ENCODE results near the gene SATB1. TPM values are rescaled to one million over a fixed set of nuclear protein-coding genes. Genes with fewer than 3 reads are reported as not detected.

Gene SATB1
- total and polyA plus RNA-seq, 7 experiments from 2014 or later, result 258 to 482 (median 395) TPM

DNA sequence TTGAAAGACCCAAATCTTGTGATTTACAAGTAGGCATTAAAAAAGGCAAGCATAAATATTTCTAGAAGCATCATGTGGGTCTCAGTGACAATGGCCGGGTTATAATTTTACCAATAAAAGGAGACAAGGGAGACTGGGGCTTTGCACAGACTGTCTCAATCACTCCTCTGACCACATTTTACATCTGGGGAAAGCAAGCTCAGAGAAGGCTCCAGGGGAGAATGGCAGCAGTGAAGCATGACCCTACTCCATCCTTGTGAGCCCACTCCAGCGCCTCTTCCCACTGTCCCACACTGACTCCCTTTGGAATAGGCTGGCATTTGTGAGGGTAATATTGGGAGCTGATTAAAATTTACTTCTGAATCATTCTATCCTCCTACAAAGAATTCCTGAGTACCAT, 61.8 kb downstream of the SATB1 start:
- no peaks in the 10 kb centered on the region for H3K9me3 ChIP-seq (ENCODE audit: control insufficient read depth in 2 of 3, low read length in 3 of 3)
- Mint-ChIP-seq H3K9me3 (peaks cover 0 to 1% (median 0%) of the 10 kb centered on the region in 11 donors), H3K36me3 (peaks cover 35 to 65% (median 52%) of the 10 kb centered on the region in 5 donors), H3K27me3 (no peaks in the 10 kb centered on the region), H3K4me1 (peaks cover 30 to 96% (median 85%) of the 10 kb centered on the region in 7 donors), H3K27ac (peak overlapping the region; percentile 17 to 88 (median 73)), H3K4me3 (peak overlapping the region in 1 of 10 donors; percentile 15)
- ChIA-PET CTCF (no interaction called here), POLR2A (no interaction called here)
- ATAC-seq (no peak), DNase-seq (no peak)
- no peak overlapping the region for H3K4me3 ChIP-seq (ENCODE audit: low read length)
- peaks cover 0 to 25% (median 22%) of the 10 kb centered on the region in 3 experiments for H3K36me3 ChIP-seq (ENCODE audit: control insufficient read depth in 2 of 3, insufficient read depth in 3 of 3, low read length in 3 of 3)
- no peaks in the 10 kb centered on the region for H3K27me3 ChIP-seq (ENCODE audit: control insufficient read depth in 2 of 2, insufficient read depth in 2 of 2, low read length in 2 of 2)
- H3K27ac ChIP-seq (ENCODE audit: low read depth, low read length), result no peak overlapping the region
- peaks cover 0 to 11% of the 10 kb centered on the region in 2 donors for H3K4me1 ChIP-seq (ENCODE audit: control insufficient read depth in 2 of 2, insufficient read depth in 2 of 2, low read length in 2 of 2)
- intact Hi-C loops (cut with micrococcal nuclease), result no loop called here

DNA sequence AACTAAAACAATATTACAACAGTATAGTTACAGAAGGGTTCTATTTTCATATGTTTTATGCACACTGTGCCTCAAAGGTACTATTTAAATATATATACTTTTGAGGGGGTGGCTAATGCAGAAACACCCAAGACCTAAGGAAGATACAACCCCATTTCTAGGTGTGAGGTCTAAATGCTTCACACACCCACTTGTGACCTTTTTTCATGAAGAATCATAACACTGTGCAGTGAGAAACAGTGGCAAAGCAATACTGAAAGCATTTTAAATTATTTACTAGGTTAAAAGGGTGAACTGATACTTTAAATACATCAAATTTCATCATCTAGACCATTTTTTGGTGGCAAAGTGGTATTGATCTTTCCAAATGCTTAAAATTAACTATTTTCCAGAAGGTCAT, 67.4 kb downstream of the SATB1 start:
- no peak overlapping the region for H3K4me3 ChIP-seq (ENCODE audit: low read length)
- intact Hi-C loops (cut with micrococcal nuclease), result no loop called here
- Mint-ChIP-seq H3K9me3 (no peaks in the 10 kb centered on the region), H3K4me1 (peaks cover 16 to 95% (median 73%) of the 10 kb centered on the region in 7 donors), H3K36me3 (peaks cover 19 to 52% (median 33%) of the 10 kb centered on the region in 5 donors), H3K4me3 (no peak overlapping the region), H3K27me3 (no peaks in the 10 kb centered on the region), H3K27ac (peak overlapping the region; percentile 2 to 83 (median 57))
- ATAC-seq (no peak), DNase-seq (no peak)
- POLR2A ChIA-PET, result interaction anchor here (1.1 kb wide), 1 partner anchor 14 kb away, joined by 3 read pairs; no protein-coding TSS in a partner anchor
- CTCF ChIA-PET, result no interaction called here
- no peaks in the 10 kb centered on the region for H3K9me3 ChIP-seq (ENCODE audit: control insufficient read depth in 2 of 3, low read length in 3 of 3)
- peaks cover 0 to 6% of the 10 kb centered on the region in 2 donors for H3K4me1 ChIP-seq (ENCODE audit: control insufficient read depth in 2 of 2, insufficient read depth in 2 of 2, low read length in 2 of 2)
- no peak overlapping the region for H3K27ac ChIP-seq (ENCODE audit: low read depth, low read length)
- H3K36me3 ChIP-seq (ENCODE audit: control insufficient read depth in 2 of 3, insufficient read depth in 3 of 3, low read length in 3 of 3), result peaks cover 0 to 15% (median 10%) of the 10 kb centered on the region in 3 experiments
- no peaks in the 10 kb centered on the region for H3K27me3 ChIP-seq (ENCODE audit: control insufficient read depth in 2 of 2, insufficient read depth in 2 of 2, low read length in 2 of 2)

DNA sequence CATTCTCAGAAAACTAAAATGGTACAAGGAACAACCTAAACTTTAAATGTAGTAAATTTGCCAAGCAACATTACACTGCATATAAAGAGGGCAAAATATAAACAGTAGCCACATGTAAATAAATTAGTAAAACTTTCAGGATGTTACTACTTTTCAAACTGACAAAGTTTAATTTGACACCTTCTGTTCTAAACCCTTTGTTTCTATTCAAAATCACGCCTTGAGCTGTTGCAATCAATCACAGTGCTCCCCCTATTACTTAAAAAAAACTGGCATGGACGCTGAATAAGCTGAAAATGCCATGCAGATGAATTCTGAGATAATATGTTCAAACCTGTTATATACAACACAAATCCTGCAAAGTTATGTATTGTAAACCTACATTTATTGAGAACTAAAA, 69.3 kb downstream of the SATB1 start:
- ChIA-PET CTCF (no interaction called here), POLR2A (no interaction called here)
- ATAC-seq (no peak), DNase-seq (no peak)
- intact Hi-C loops (cut with micrococcal nuclease), result loop anchor here in 1 of 2 donors (1.0 to 2.0 kb wide), 2 partner anchors 9 to 15 kb away; no protein-coding TSS in a partner anchor
- no peak overlapping the region for H3K4me3 ChIP-seq (ENCODE audit: low read length)
- H3K4me1 Mint-ChIP-seq, result peaks cover 13 to 95% (median 78%) of the 10 kb centered on the region in 7 donors
- no peaks in the 10 kb centered on the region for H3K27me3 ChIP-seq (ENCODE audit: control insufficient read depth in 2 of 2, insufficient read depth in 2 of 2, low read length in 2 of 2)
- H3K27ac ChIP-seq (ENCODE audit: low read depth, low read length), result peak overlapping the region; percentile 10
- H3K4me1 ChIP-seq (ENCODE audit: control insufficient read depth in 2 of 2, insufficient read depth in 2 of 2, low read length in 2 of 2), result peaks cover 0 to 6% of the 10 kb centered on the region in 2 donors
- H3K36me3 ChIP-seq (ENCODE audit: control insufficient read depth in 2 of 3, insufficient read depth in 3 of 3, low read length in 3 of 3), result peaks cover 4 to 29% (median 13%) of the 10 kb centered on the region in 3 experiments
- peak overlapping the region in 1 of 10 donors; percentile 32 for H3K4me3 Mint-ChIP-seq
- H3K27ac Mint-ChIP-seq, result peak overlapping the region in 7 of 9 donors; percentile 1 to 84 (median 74)
- H3K36me3 Mint-ChIP-seq, result peaks cover 20 to 57% (median 41%) of the 10 kb centered on the region in 5 donors
- no peaks in the 10 kb centered on the region for H3K9me3 ChIP-seq (ENCODE audit: control insufficient read depth in 2 of 3, low read length in 3 of 3)
- no peaks in the 10 kb centered on the region for H3K9me3 Mint-ChIP-seq
- no peaks in the 10 kb centered on the region for H3K27me3 Mint-ChIP-seq

DNA sequence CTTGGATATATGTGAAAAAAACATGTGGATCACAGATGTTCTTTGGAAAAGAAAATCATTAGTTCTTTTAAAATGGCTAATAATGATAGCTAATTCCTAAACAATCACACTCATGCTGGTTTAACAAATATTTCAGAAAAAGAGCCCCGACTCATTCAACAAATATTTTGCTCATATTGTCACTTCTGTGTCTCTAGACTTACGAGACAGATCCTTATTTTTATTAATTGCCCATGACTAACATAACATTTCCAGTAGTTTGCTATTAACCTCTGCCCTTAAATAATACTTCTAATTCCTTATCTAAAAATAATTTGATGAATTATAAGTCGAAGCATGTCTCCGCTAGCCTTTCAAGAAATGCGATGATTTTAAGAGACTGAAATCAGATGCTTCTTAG, 70.4 kb downstream of the SATB1 start:
- H3K36me3 Mint-ChIP-seq, result peaks cover 9 to 54% (median 36%) of the 10 kb centered on the region in 5 donors
- H3K4me1 Mint-ChIP-seq, result peaks cover 12 to 92% (median 71%) of the 10 kb centered on the region in 7 donors
- no peaks in the 10 kb centered on the region for H3K27me3 ChIP-seq (ENCODE audit: control insufficient read depth in 2 of 2, insufficient read depth in 2 of 2, low read length in 2 of 2)
- H3K4me3 ChIP-seq (ENCODE audit: low read length), result no peak overlapping the region
- H3K4me3 Mint-ChIP-seq, result no peak overlapping the region
- no peaks in the 10 kb centered on the region for H3K27me3 Mint-ChIP-seq
- H3K27ac ChIP-seq (ENCODE audit: low read depth, low read length), result no peak overlapping the region
- no peaks in the 10 kb centered on the region for H3K9me3 ChIP-seq (ENCODE audit: control insufficient read depth in 2 of 3, low read length in 3 of 3)
- no peaks in the 10 kb centered on the region for H3K9me3 Mint-ChIP-seq
- ChIA-PET POLR2A (interaction anchor here (0.6 kb wide), 1 partner anchor 614 kb away, joined by 3 read pairs; no protein-coding TSS in a partner anchor), CTCF (no interaction called here)
- peaks cover 10 to 38% (median 12%) of the 10 kb centered on the region in 3 experiments for H3K36me3 ChIP-seq (ENCODE audit: control insufficient read depth in 2 of 3, insufficient read depth in 3 of 3, low read length in 3 of 3)
- DNase-seq (no peak), ATAC-seq (no peak)
- intact Hi-C loops (cut with micrococcal nuclease), result loop anchor here in 1 of 2 donors (1.0 to 2.0 kb wide), 2 partner anchors 7 to 16 kb away; no protein-coding TSS in a partner anchor
- H3K27ac Mint-ChIP-seq, result peak overlapping the region in 3 of 9 donors; percentile 43 to 74 (median 70)
- H3K4me1 ChIP-seq (ENCODE audit: control insufficient read depth in 2 of 2, insufficient read depth in 2 of 2, low read length in 2 of 2), result no peaks in the 10 kb centered on the region

DNA sequence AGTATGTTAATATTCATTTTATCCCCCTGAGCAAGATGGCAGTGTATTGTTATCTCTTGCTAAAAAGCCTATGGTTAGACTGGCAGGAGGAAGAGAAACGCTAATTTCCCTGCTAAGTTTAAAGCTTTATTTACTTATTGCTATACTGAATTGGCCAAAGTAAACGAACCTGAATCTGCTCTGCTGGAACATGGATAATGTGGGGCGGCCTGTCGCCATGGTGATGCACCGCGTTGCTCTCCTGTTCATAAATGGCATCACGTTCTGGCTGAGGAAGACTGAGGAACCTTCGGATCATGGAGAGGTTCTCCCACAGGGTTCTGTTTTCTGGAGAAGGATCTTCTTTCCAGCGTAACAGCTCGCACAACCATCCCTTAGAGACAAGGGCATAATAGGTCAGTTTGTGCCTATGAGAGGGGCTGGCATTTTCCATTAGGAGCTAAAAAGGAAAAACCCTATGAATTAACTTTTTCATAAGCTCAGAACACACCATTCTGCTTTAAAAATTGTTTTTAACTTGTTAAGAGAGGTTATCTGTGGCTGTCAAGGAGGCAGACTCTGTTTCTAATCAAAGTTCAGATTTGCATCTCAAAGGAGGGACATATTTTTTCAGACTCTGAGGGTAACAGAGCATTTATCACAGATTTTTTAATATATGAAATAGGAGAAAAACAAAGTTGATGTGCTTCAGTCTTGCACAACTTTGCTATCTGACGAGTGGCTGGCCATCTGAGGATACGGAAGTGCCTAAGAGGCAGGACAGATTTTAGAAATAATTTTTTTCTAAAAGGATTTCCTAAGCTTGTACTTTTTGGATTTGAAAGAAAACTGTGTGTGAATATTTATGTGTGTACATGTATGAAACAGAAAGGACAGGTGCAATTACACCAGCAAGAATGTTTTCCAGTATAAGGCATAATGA, 73.1 kb downstream of the SATB1 start:
- Mint-ChIP-seq H3K4me3 (peak overlapping the region in 5 of 10 donors; percentile 4 to 64 (median 33)), H3K27ac (peak overlapping the region in 8 of 9 donors; percentile 32 to 94 (median 75)), H3K4me1 (peaks cover 4 to 83% (median 60%) of the 10 kb centered on the region in 7 donors)

DNA sequence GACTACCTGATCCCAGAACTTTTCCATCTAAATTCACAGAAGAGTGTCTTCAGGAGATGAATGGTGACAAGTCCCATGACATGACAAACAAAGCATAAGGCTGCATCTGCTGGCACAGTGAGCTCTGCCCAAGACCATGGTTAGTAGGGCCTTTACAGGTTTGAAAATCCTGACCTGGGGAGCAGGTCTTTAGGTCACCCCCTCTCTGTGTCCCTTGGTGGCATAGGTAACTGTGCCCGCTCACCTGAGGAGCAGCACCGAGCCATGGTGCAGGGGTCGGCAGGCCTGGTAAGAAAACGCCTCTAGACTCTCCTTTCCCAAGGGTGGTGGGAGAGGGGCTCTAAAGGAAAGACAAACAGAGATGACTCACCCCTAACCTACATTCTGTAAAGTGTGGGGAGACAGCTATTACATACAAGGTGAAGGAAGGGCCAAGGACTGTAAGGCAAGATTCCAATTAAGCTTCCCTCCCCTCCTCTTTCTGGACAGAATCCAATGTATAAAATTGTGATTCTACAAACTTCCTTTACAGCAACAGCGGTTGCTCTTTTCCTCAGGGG, 74.0 kb downstream of the SATB1 start:
- POLR2A ChIA-PET, result interaction anchor here (0.9 to 1.6 kb wide), 2 partner anchors 10 to 17 kb away, joined by 3 read pairs; no protein-coding TSS in a partner anchor

More for the DNA sequence above, 73.1 kb downstream of the SATB1 start:
- CTCF ChIA-PET, result no interaction called here
- Mint-ChIP-seq H3K27me3 (no peaks in the 10 kb centered on the region), H3K9me3 (no peaks in the 10 kb centered on the region), H3K36me3 (peaks cover 8 to 57% (median 44%) of the 10 kb centered on the region in 5 donors)
- Histone ChIP-seq H3K27ac (ENCODE audit: low read depth, low read length) (peak overlapping the region; percentile 15), H3K9me3 (ENCODE audit: control insufficient read depth in 2 of 3, low read length in 3 of 3) (no peaks in the 10 kb centered on the region), H3K36me3 (ENCODE audit: control insufficient read depth in 2 of 3, insufficient read depth in 3 of 3, low read length in 3 of 3) (peaks cover 10 to 52% (median 12%) of the 10 kb centered on the region in 3 experiments), H3K27me3 (ENCODE audit: control insufficient read depth in 2 of 2, insufficient read depth in 2 of 2, low read length in 2 of 2) (no peaks in the 10 kb centered on the region), H3K4me1 (ENCODE audit: control insufficient read depth in 2 of 2, insufficient read depth in 2 of 2, low read length in 2 of 2) (no peaks in the 10 kb centered on the region), H3K4me3 (ENCODE audit: low read length) (no peak overlapping the region)
- intact Hi-C loops (cut with micrococcal nuclease), result loop anchor here in 1 of 2 donors (1.0 kb wide), 1 partner anchor 8 kb away; no protein-coding TSS in a partner anchor
- ATAC-seq (no peak), DNase-seq (no peak)
- POLR2A ChIA-PET, result interaction anchor here (0.6 kb wide), 2 partner anchors 46 to 49 kb away, joined by 3 read pairs; no protein-coding TSS in a partner anchor

More for the DNA sequence above, 74.0 kb downstream of the SATB1 start:
- H3K4me3 Mint-ChIP-seq, result peak overlapping the region in 1 of 10 donors; percentile 48
- H3K4me1 Mint-ChIP-seq, result peaks cover 4 to 78% (median 59%) of the 10 kb centered on the region in 7 donors
- Histone ChIP-seq H3K9me3 (ENCODE audit: control insufficient read depth in 2 of 3, low read length in 3 of 3) (no peaks in the 10 kb centered on the region), H3K4me1 (ENCODE audit: control insufficient read depth in 2 of 2, insufficient read depth in 2 of 2, low read length in 2 of 2) (no peaks in the 10 kb centered on the region), H3K4me3 (ENCODE audit: low read length) (no peak overlapping the region), H3K36me3 (ENCODE audit: control insufficient read depth in 2 of 3, insufficient read depth in 3 of 3, low read length in 3 of 3) (peaks cover 10 to 52% (median 12%) of the 10 kb centered on the region in 3 experiments), H3K27ac (ENCODE audit: low read depth, low read length) (no peak overlapping the region), H3K27me3 (ENCODE audit: control insufficient read depth in 2 of 2, insufficient read depth in 2 of 2, low read length in 2 of 2) (no peaks in the 10 kb centered on the region)
- H3K36me3 Mint-ChIP-seq, result peaks cover 8 to 57% (median 44%) of the 10 kb centered on the region in 5 donors
- H3K9me3 Mint-ChIP-seq, result no peaks in the 10 kb centered on the region
- intact Hi-C loops (cut with micrococcal nuclease), result no loop called here
- no peaks in the 10 kb centered on the region for H3K27me3 Mint-ChIP-seq
- peak overlapping the region in 8 of 9 donors; percentile 32 to 78 (median 61) for H3K27ac Mint-ChIP-seq
- DNase-seq, result no peak
- ATAC-seq, result no peak
- CTCF ChIA-PET, result no interaction called here
